Activated T-helper 2 cell treated with anti-CD3 and anti-CD28 coated beads, Interferon-gamma antibody, Interleukin-2, Interleukin-4, amounts not matched to agents 10 μg/mL and 5 μg/mL and 100 μg/mL, durations not matched to agents 14 hours and 24 hours and 36 hours (primary cell): ENCODE results near the gene CHD1. TPM values are rescaled to one million over a fixed set of nuclear protein-coding genes. Genes with fewer than 3 reads are reported as not detected.

Experiments
- DNase-seq: peaks from one replicate; pipeline ENCODE4 v3.0.0; 2021; ENCODE audit warnings: low spot score
- H3K27ac Mint-ChIP-seq: one replicate; pipeline ENCODE4 v1.8.0; 2021; ENCODE audit warnings: mixed read lengths
- H3K27me3 Mint-ChIP-seq: one replicate; pipeline ENCODE4 v1.8.0; 2021; ENCODE audit warnings: low read depth, mixed read lengths
- H3K36me3 Mint-ChIP-seq: one replicate; pipeline ENCODE4 v1.8.0; 2021; ENCODE audit warnings: low read depth, mixed read lengths
- H3K4me1 Mint-ChIP-seq: one replicate; pipeline ENCODE4 v1.8.0; 2021; ENCODE audit warnings: low read depth, mixed read lengths
- H3K4me3 Mint-ChIP-seq: one replicate; pipeline ENCODE4 v1.8.0; 2021; ENCODE audit warnings: low read depth, mild to moderate bottlenecking, moderate library complexity, mixed read lengths
- H3K9me3 Mint-ChIP-seq: one replicate; pipeline ENCODE4 v1.8.0; 2021; ENCODE audit warnings: mixed read lengths
- intact Hi-C: fragments of 100-400 bp; cut with micrococcal nuclease; formaldehyde crosslinking; loops from one replicate; pipeline ENCODE4 v1.15.1; 2023
- total RNA-seq: library from RNA; stranded (reverse); gene quantifications from 2 replicates; pipeline ENCODE4 v1.2.3, GENCODE V29; 2022

Gene CHD1
- total RNA-seq, 1 donor from 2014 or later = 72.1 TPM

DNA sequence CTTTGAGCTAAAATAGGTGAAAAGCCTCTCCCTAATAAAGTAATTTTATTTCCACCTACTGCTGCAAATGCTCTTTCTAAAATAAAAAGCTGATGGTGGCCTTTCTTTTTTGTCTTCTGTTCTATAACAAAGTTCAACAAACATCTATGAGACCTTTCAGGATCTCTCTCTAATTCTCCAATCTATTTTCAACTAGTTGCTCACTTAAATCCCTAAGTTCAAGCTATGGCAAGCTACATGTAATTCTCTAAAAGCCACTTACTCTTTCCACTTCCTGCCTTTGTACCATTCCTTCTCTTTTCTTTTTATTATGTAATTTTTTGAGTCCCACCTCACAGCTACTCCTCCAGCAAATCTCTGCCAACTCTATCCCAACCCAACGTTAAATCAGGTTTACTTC lies 20.9 kb downstream of the CHD1 start:
- Mint-ChIP-seq H3K36me3 (peaks cover 46% of the 10 kb centered on the region), H3K4me1 (peaks cover 50% of the 10 kb centered on the region), H3K27ac (no peak overlapping the region), H3K4me3 (no peak overlapping the region), H3K27me3 (no peaks in the 10 kb centered on the region), H3K9me3 (no peaks in the 10 kb centered on the region)
- intact Hi-C loops = no loop called here
- DNase-seq = no peak

GRCh38 chr5:98906756-98907355 lies 22.0 kb downstream of the CHD1 start:
- DNase-seq = no peak

DNA sequence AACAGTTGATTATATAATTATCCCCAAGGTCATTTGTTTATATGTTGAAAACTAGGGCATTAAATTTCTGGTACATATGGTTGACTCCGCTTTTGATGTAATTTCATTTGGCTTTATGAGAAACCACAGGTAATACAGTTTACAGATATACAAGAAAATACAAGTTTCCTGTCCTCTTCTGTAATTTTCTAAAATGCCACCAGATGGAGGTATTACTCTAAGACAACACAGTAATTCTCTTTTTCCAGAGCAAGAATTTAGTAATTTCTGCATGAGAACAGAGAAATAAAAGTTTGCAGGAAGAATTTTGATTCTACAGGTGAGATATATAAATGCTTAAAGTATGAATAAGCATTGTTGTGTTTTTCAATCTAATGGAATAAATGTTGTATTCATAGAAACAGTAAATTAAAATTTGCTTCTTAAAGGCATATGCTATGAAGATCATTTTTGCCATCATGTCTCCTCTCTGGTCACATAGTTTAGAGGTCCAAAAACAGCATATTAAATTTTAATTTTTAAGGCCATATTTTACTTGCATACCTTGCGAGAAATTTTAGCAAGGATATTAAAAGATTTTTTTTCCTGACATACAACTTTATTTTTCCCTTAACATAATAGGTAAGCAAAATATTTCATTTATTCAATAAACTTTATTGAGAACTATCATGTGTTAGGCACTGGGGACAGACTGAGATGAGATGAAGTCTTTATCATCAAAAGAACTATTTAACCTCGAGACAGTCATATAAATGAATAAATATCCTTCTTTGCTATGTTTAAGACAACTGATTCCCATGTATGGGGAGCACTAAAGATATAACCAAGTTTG lies 22.7 kb downstream of the CHD1 start:
- H3K27ac Mint-ChIP-seq = peak overlapping the region; percentile 43
- no peak overlapping the region for H3K4me3 Mint-ChIP-seq
- H3K4me1 Mint-ChIP-seq = peaks cover 43% of the 10 kb centered on the region
- no peaks in the 10 kb centered on the region for H3K27me3 Mint-ChIP-seq
- intact Hi-C loops = loop anchor here (1.0 kb wide), 3 partner anchors 21 to 154 kb away; no protein-coding TSS in a partner anchor
- H3K9me3 Mint-ChIP-seq = no peaks in the 10 kb centered on the region
- DNase-seq = no peak
- H3K36me3 Mint-ChIP-seq = peaks cover 44% of the 10 kb centered on the region

More at GRCh38 chr5:98906756-98907355, 22.0 kb downstream of the CHD1 start:
- Mint-ChIP-seq H3K36me3 (peaks cover 49% of the 10 kb centered on the region), H3K9me3 (no peaks in the 10 kb centered on the region), H3K27me3 (no peaks in the 10 kb centered on the region), H3K27ac (peak overlapping the region; percentile 23), H3K4me3 (no peak overlapping the region), H3K4me1 (peaks cover 50% of the 10 kb centered on the region)
- intact Hi-C loops = loop anchor here (1.0 kb wide), 3 partner anchors 20 to 153 kb away; no protein-coding TSS in a partner anchor

- peaks cover 39% of the 10 kb centered on the region for H3K4me1 Mint-ChIP-seq
- no peaks in the 10 kb centered on the region for H3K27me3 Mint-ChIP-seq
- H3K27ac Mint-ChIP-seq = peak overlapping the region; percentile 25
- intact Hi-C loops = loop anchor here (5.0 kb wide), 1 partner anchor 37 kb away; no protein-coding TSS in a partner anchor
- H3K4me3 Mint-ChIP-seq = no peak overlapping the region
- DNase-seq = no peak
- H3K9me3 Mint-ChIP-seq = no peaks in the 10 kb centered on the region
- peaks cover 46% of the 10 kb centered on the region for H3K36me3 Mint-ChIP-seq
Observed at GRCh38 chr5:98904780-98905179, 24.0 kb downstream of the CHD1 start.

GRCh38 chr5:98902733-98903132 lies 26.1 kb downstream of the CHD1 start:
- Mint-ChIP-seq H3K4me1 (peaks cover 26% of the 10 kb centered on the region), H3K9me3 (no peaks in the 10 kb centered on the region)
- intact Hi-C loops = loop anchor here (5.0 kb wide), 1 partner anchor 35 kb away; no protein-coding TSS in a partner anchor

DNA sequence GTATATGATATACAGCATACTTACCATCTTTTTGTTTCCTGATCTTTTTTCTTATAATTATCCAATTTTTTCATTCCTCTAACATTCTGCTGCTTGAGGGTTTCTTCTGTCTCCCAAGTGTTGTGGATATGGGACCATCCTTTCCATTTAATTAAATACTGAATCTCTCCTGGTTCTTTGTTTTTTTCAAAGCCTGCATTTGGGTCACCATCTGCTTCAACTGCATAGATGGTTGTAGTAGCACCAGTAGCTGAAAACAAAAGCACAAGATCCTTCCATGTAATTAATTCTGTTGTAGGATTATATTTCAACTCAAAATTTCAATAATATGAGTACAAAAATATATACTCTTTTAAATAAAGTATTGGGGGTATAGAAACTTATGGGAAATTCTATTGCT lies 29.4 kb downstream of the CHD1 start:
- intact Hi-C loops = no loop called here
- peaks cover 70% of the 10 kb centered on the region for H3K36me3 Mint-ChIP-seq
- H3K4me1 Mint-ChIP-seq = peaks cover 10% of the 10 kb centered on the region
- no peak for DNase-seq
- H3K27me3 Mint-ChIP-seq = no peaks in the 10 kb centered on the region
- no peak overlapping the region for H3K27ac Mint-ChIP-seq
- H3K4me3 Mint-ChIP-seq = no peak overlapping the region
- H3K9me3 Mint-ChIP-seq = no peaks in the 10 kb centered on the region

More at GRCh38 chr5:98902733-98903132, 26.1 kb downstream of the CHD1 start:
- no peaks in the 10 kb centered on the region for H3K27me3 Mint-ChIP-seq
- H3K4me3 Mint-ChIP-seq = no peak overlapping the region
- DNase-seq = no peak
- peaks cover 54% of the 10 kb centered on the region for H3K36me3 Mint-ChIP-seq
- no peak overlapping the region for H3K27ac Mint-ChIP-seq

GRCh38 chr5:98898743-98899142 lies 30.1 kb downstream of the CHD1 start:
- Mint-ChIP-seq H3K36me3 (peaks cover 69% of the 10 kb centered on the region), H3K4me3 (no peak overlapping the region), H3K9me3 (no peaks in the 10 kb centered on the region), H3K27ac (no peak overlapping the region), H3K27me3 (no peaks in the 10 kb centered on the region), H3K4me1 (peaks cover 5% of the 10 kb centered on the region)
- intact Hi-C loops = no loop called here
- DNase-seq = no peak

DNA sequence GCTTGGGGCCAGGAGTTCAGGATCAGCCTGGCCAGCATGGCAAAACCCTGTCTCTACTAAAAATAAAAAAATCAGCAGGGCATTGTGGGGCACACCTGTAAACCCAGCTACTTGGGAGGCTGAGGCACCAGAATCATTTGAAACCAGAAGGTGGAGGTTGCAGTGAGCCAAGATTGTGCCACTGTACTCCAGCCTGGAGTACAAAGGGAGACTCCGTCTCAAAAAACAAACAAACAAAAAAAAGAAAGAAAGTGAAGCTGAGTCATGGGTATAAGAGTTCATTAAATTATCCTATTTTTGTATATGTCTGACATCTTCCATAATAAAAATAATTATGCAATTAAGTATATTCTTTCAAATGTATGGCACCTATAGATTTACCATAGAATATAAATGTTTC lies 37.2 kb downstream of the CHD1 start:
- H3K9me3 Mint-ChIP-seq = no peaks in the 10 kb centered on the region
- no peak overlapping the region for H3K4me3 Mint-ChIP-seq
- peaks cover 2% of the 10 kb centered on the region for H3K4me1 Mint-ChIP-seq
- H3K27ac Mint-ChIP-seq = no peak overlapping the region
- intact Hi-C loops = no loop called here
- no peaks in the 10 kb centered on the region for H3K27me3 Mint-ChIP-seq
- peaks cover 73% of the 10 kb centered on the region for H3K36me3 Mint-ChIP-seq
- DNase-seq = no peak

DNA sequence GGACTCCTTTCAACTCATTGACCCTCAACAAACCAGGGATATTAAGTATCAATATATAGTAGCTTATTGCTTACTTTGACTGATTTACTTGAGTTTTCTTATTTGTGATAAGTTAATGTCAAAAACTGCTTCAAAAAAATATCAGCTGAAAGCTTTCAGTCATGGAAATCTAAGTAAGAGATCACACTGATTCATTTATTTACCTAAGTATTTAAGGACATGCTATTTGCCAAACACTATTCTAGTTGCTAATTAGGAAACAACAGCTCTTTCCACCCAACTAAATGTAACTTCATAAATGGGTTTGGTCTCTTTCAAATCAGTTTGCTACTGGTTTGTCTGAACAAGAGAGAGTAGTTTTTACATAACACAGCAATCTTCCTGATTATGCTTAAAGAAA lies 48.2 kb downstream of the CHD1 start:
- H3K36me3 Mint-ChIP-seq = peaks cover 81% of the 10 kb centered on the region

GRCh38 chr5:98880151-98880550 lies 48.7 kb downstream of the CHD1 start:
- Mint-ChIP-seq H3K27me3 (no peaks in the 10 kb centered on the region), H3K36me3 (peaks cover 82% of the 10 kb centered on the region), H3K4me1 (peaks cover 9% of the 10 kb centered on the region), H3K4me3 (no peak overlapping the region), H3K9me3 (no peaks in the 10 kb centered on the region), H3K27ac (no peak overlapping the region)
- intact Hi-C loops = no loop called here
- no peak for DNase-seq

More for the DNA sequence above, 48.2 kb downstream of the CHD1 start:
- peaks cover 9% of the 10 kb centered on the region for H3K4me1 Mint-ChIP-seq
- DNase-seq = no peak
- intact Hi-C loops = no loop called here
- H3K27ac Mint-ChIP-seq = no peak overlapping the region
- H3K27me3 Mint-ChIP-seq = no peaks in the 10 kb centered on the region
- no peak overlapping the region for H3K4me3 Mint-ChIP-seq
- H3K9me3 Mint-ChIP-seq = no peaks in the 10 kb centered on the region

DNA sequence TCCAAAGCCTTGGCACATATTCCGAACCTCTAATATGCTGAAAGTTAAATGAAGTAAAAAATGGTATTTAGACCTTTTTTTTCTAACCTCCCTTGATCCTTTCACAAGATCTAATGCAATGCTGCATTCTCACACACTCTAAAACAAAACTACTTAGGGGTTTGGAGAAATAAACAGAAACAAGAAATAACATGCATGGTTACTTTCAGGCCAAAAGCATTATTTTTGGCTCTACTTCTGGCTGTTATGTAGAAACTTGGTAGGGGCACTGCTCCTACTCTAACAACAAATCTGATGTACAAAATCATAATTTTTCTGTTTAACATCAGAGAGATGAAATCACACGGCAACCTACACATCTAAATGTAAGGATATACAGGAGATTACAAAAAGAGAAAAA lies 51.2 kb downstream of the CHD1 start:
- peaks cover 9% of the 10 kb centered on the region for H3K4me1 Mint-ChIP-seq
- no peak overlapping the region for H3K27ac Mint-ChIP-seq
- intact Hi-C loops = loop anchor here (10.0 kb wide), 1 partner anchor 103 kb away; the partner anchor contains the start of gene RGMB
- no peaks in the 10 kb centered on the region for H3K27me3 Mint-ChIP-seq
- H3K9me3 Mint-ChIP-seq = no peaks in the 10 kb centered on the region
- peaks cover 76% of the 10 kb centered on the region for H3K36me3 Mint-ChIP-seq
- DNase-seq = no peak
- no peak overlapping the region for H3K4me3 Mint-ChIP-seq

DNA sequence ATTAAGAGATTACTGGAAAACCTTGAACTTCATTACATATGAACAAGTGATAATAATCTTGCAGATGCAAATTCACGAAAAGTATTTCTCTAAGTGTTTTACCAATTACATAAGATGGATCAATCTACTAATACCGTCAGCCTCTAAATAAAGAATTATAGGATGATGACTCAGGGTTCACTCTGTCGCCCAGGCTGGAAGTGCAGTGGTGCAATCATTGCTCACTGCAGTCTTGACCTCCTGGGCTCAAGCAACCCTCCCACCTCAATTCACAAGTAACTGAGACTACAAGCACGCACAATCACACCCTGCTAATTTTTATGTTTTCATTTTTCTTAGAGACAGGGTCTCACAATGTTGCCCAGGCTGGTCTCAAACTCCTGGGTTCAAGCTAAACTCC lies 56.1 kb downstream of the CHD1 start:
- H3K27me3 Mint-ChIP-seq = no peaks in the 10 kb centered on the region
- no peaks in the 10 kb centered on the region for H3K9me3 Mint-ChIP-seq
- peaks cover 73% of the 10 kb centered on the region for H3K36me3 Mint-ChIP-seq
- intact Hi-C loops = loop anchor here (10.0 kb wide), 1 partner anchor 98 kb away; the partner anchor contains the start of gene RGMB
- no peak overlapping the region for H3K27ac Mint-ChIP-seq
- H3K4me3 Mint-ChIP-seq = no peak overlapping the region
- no peak for DNase-seq
- peaks cover 11% of the 10 kb centered on the region for H3K4me1 Mint-ChIP-seq

DNA sequence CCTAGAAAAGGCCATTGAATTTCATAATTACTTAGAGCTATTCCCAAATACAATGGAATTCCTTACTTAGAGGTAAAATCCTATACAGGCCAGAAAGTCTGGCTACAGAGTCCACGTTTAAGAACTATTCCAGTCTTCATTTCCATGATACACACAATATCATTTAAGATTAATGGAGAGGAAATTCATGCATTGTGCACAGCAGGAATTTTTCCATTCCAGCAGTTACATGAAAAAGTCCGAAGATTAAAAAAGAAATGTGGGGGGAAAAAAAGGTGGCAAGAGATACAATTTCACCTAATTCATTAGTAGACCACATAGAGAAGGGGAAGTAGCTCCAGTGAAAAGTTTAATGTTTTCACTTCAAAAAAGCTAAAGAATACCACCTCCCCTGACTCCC lies 63.1 kb downstream of the CHD1 start:
- Mint-ChIP-seq H3K9me3 (no peaks in the 10 kb centered on the region), H3K27me3 (no peaks in the 10 kb centered on the region), H3K4me1 (peaks cover 9% of the 10 kb centered on the region), H3K27ac (no peak overlapping the region), H3K4me3 (no peak overlapping the region), H3K36me3 (peaks cover 77% of the 10 kb centered on the region)
- DNase-seq = no peak
- intact Hi-C loops = loop anchor here (5.0 kb wide), 1 partner anchor 37 kb away; no protein-coding TSS in a partner anchor
